SK-N-SH (cell line): ENCODE data around the gene SMOC1.

Experiments
- POLR2AphosphoS5 ChIP-seq: IDR thresholded peaks from 2 replicates; pipeline ENCODE4 v1.6.1; 2012; ENCODE audit warnings: low read depth, low read length
- RXRA ChIP-seq: IDR thresholded peaks from 2 replicates; pipeline ENCODE4 v1.4.0; 2012; ENCODE audit warnings: low read depth, mild to moderate bottlenecking, borderline replicate concordance
- TF ChIP-seq, protein P1 (sequence below): fragments of 200-600 bp; sonication (generic); IDR thresholded peaks from 2 replicates; pipeline ENCODE4 v1.6.1; 2017; ENCODE audit warnings: antibody characterized with exemption, mild to moderate bottlenecking, moderate library complexity

DNA sequence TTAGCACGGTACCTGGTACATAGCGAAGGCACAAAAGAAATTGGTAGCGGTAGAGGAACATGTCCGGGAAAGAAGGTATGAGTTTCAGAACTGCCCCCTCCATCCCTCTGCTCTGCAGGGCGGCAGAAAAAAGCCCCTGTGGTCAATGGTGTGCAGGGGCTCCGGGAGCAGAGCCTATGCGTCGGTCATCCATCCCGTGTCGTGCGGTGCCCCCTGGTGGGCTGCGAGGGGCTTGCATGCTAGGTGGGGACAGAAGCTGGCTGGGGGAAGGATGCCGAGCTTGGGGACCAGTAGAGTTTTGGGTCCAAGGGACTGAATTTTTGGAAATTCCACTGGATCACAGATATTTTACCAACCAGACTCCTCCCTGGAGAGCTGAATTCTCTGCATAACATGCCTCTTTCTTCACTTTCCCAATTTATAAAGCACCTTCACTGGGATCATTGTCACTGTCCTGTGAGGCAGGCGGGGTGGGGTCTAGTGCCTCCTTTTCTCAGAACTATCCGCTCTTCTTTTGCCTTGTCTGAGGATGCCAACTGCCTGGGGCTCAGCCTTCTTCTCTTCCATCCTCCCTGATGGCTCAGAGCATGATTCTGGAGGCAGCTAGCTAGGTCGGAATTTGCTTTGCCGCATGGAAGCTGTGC lies 148.7 kb downstream of the SMOC1 start:
- TF ChIP-seq, protein P1, sequence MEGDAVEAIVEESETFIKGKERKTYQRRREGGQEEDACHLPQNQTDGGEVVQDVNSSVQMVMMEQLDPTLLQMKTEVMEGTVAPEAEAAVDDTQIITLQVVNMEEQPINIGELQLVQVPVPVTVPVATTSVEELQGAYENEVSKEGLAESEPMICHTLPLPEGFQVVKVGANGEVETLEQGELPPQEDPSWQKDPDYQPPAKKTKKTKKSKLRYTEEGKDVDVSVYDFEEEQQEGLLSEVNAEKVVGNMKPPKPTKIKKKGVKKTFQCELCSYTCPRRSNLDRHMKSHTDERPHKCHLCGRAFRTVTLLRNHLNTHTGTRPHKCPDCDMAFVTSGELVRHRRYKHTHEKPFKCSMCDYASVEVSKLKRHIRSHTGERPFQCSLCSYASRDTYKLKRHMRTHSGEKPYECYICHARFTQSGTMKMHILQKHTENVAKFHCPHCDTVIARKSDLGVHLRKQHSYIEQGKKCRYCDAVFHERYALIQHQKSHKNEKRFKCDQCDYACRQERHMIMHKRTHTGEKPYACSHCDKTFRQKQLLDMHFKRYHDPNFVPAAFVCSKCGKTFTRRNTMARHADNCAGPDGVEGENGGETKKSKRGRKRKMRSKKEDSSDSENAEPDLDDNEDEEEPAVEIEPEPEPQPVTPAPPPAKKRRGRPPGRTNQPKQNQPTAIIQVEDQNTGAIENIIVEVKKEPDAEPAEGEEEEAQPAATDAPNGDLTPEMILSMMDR = peak; percentile 60
- TF ChIP-seq RXRA (no peak), POLR2AphosphoS5 (no peak)
